GM23248 (cell line): Measurements from ENCODE around the gene TMEM150B. TPM values are rescaled to one million over a fixed set of nuclear protein-coding genes. Genes with fewer than 3 reads are reported as not detected.
A peak's percentile ranks its signal among the peaks of the same experiment; 100 is the strongest.

Source experiments
- DNase-seq: peaks from one replicate; pipeline ENCODE4 v3.0.0-alpha.2; 2015
- H2AFZ ChIP-seq: fragments of 200-600 bp; sonication (generic); 2 replicates; pipeline ENCODE4 v1.6.1; 2016; ENCODE audit warnings: antibody characterized with exemption
- H3F3A ChIP-seq: fragments of 200-600 bp; sonication (generic); 2 replicates; pipeline ENCODE4 v1.6.1; 2016; ENCODE audit warnings: mild to moderate bottlenecking, antibody characterized with exemption, mixed run types; ENCODE audit not compliant: insufficient read depth
- H3K27ac ChIP-seq: fragments of 200-600 bp; sonication (generic); 2 replicates; pipeline ENCODE4 v1.5.1; 2016; ENCODE audit warnings: mild to moderate bottlenecking
- H3K27me3 ChIP-seq: fragments of 200-600 bp; sonication (generic); replicated peaks from 2 replicates; pipeline ENCODE4 v1.6.1; 2016; ENCODE audit warnings: mild to moderate bottlenecking; ENCODE audit not compliant: insufficient read depth
- H3K36me3 ChIP-seq: fragments of 200-600 bp; sonication (generic); 2 replicates; pipeline ENCODE4 v1.6.1; 2016; ENCODE audit warnings: low read depth, mild to moderate bottlenecking
- H3K4me1 ChIP-seq: fragments of 200-600 bp; sonication (generic); 2 replicates; pipeline ENCODE4 v1.6.1; 2016; ENCODE audit warnings: mild to moderate bottlenecking; ENCODE audit not compliant: insufficient read depth
- H3K4me2 ChIP-seq: fragments of 200-600 bp; sonication (generic); one replicate; pipeline ENCODE4 v1.6.1; 2016; ENCODE audit warnings: mild to moderate bottlenecking; ENCODE audit not compliant: unreplicated experiment
- H3K4me3 ChIP-seq: fragments of 200-600 bp; sonication (generic); 2 replicates; pipeline ENCODE4 v1.5.1; 2016; ENCODE audit warnings: mild to moderate bottlenecking
- H3K79me2 ChIP-seq: fragments of 200-600 bp; sonication (generic); 2 replicates; pipeline ENCODE4 v1.6.1; 2016; ENCODE audit warnings: mild to moderate bottlenecking; ENCODE audit not compliant: insufficient read depth
- H3K9ac ChIP-seq: fragments of 200-600 bp; sonication (generic); 2 replicates; pipeline ENCODE4 v1.6.1; 2016; ENCODE audit warnings: mild to moderate bottlenecking
- H3K9me2 ChIP-seq: fragments of 200-600 bp; sonication (generic); 2 replicates; pipeline ENCODE4 v1.6.1; 2016; ENCODE audit warnings: mixed run types, mild to moderate bottlenecking, moderate library complexity; ENCODE audit not compliant: insufficient read depth
- H3K9me3 ChIP-seq: fragments of 200-600 bp; sonication (generic); one replicate; pipeline ENCODE4 v1.6.1; 2017; ENCODE audit warnings: low read depth
- H4K20me1 ChIP-seq: fragments of 200-600 bp; sonication (generic); 2 replicates; pipeline ENCODE4 v1.6.0; 2016; ENCODE audit not compliant: insufficient read depth
- EZH2 ChIP-seq: fragments of 200-600 bp; sonication (generic); IDR thresholded peaks from 2 replicates; pipeline ENCODE4 v1.6.1; 2018; ENCODE audit warnings: antibody characterized with exemption, mild to moderate bottlenecking; ENCODE audit not compliant: insufficient read depth, poor library complexity, severe bottlenecking
- EZH2phosphoT487 ChIP-seq: fragments of 200-600 bp; sonication (generic); IDR thresholded peaks from 2 replicates; pipeline ENCODE4 v1.6.1; 2018; ENCODE audit warnings: antibody characterized with exemption, moderate library complexity, mild to moderate bottlenecking, low read depth; ENCODE audit not compliant: insufficient read depth
- WGBS, 2 experiments: methylation state at CpG; one replicate each; pipeline ENCODE4 v1.1.6; 2015 to 2017; ENCODE audit warnings: low lambda C conversion rate in 2 of 2, low coverage in 1 of 2; ENCODE audit errors: missing lambda C conversion rate in 2 of 2; 5-methylcytosine and 5-hydroxymethylcytosine counted together
- in situ Hi-C: fragments of 300-500 bp; cut with MboI; formaldehyde crosslinking; loops from 2 replicates; pipeline ENCODE4 v1.15.0; 2020
- polyA plus RNA-seq: library from polyadenylated mRNA; unstranded; fragments of >200 nt; fragmentation: Nextera tagmentation; extraction: Ambion mirVana; gene quantifications from 2 replicates; pipeline ENCODE4 v1.2.1, GENCODE V29; 2016
- total RNA-seq: library from RNA; depleted of rRNA; stranded (reverse); fragments of >200 nt; shearing (Covaris generic); gene quantifications from 2 replicates; pipeline ENCODE4 v1.2.3, GENCODE V29; 2014

TMEM150B gene
- total and polyA plus RNA-seq, 2 experiments from 2014 or later: not detected

- Histone ChIP-seq H3K27ac (no peak overlapping the region), H4K20me1 (no peaks in the 10 kb centered on the region), H3K36me3 (no peaks in the 10 kb centered on the region), H3K4me2 (peak overlapping the region; percentile 97), H3F3A (no peaks in the 10 kb centered on the region), H3K4me1 (no peaks in the 10 kb centered on the region), H3K4me3 (peak overlapping the region; percentile 77), H2AFZ (0 out of 2 replicates have a peak overlapping the region, but pooled peaks have one; percentile 3), H3K9me3 (no peaks in the 10 kb centered on the region), H3K9me2 (no peaks in the 10 kb centered on the region), H3K27me3 (no peaks in the 10 kb centered on the region; the same call in 1 of the 2 replicates), H3K79me2 (peaks cover 8% of the 10 kb centered on the region; the same call in 1 of the 2 replicates), H3K9ac (peak overlapping the region; percentile 86)
- in situ Hi-C loops: no loop called here
- TF ChIP-seq EZH2: no peak
- no peak for TF ChIP-seq EZH2phosphoT487
- 14 to 15% methylated on average over 3 to 15 of the region's 15 CpGs for WGBS, 2 experiments
- DNase-seq: peak; percentile 84
Observed at GRCh38 chr19:55341171-55341588, 16.0 kb upstream of the TMEM150B start.

- H3K79me2 ChIP-seq: peaks cover 8% of the 10 kb centered on the region; the same call in 1 of the 2 replicates
- TF ChIP-seq EZH2: no peak
- TF ChIP-seq EZH2phosphoT487: no peak
- no peaks in the 10 kb centered on the region for H4K20me1 ChIP-seq
- H3K4me2 ChIP-seq: peak overlapping the region; percentile 97
- no peak overlapping the region for H3K27ac ChIP-seq
- no peaks in the 10 kb centered on the region for H3K9me2 ChIP-seq
- peak; percentile 53 for DNase-seq
- no peaks in the 10 kb centered on the region for H3K9me3 ChIP-seq
- H3K9ac ChIP-seq: peak overlapping the region; percentile 86
- H3K4me1 ChIP-seq: no peaks in the 10 kb centered on the region
- 1 to 4% methylated on average over 15 to 23 of the region's 24 CpGs for WGBS, 2 experiments
- H3K27me3 ChIP-seq: no peaks in the 10 kb centered on the region; the same call in 1 of the 2 replicates
- H2AFZ ChIP-seq: 0 out of 2 replicates have a peak overlapping the region, but pooled peaks have one; percentile 3
- in situ Hi-C loops: no loop called here
- no peaks in the 10 kb centered on the region for H3F3A ChIP-seq
- no peaks in the 10 kb centered on the region for H3K36me3 ChIP-seq
- peak overlapping the region; percentile 77 for H3K4me3 ChIP-seq
Observed at GRCh38 chr19:55340784-55341147, 15.6 kb upstream of the TMEM150B start.

GRCh38 chr19:55339889-55340783 lies 15.0 kb upstream of the TMEM150B start:
- H4K20me1 ChIP-seq: no peaks in the 10 kb centered on the region

GRCh38 chr19:55339105-55339888 lies 14.2 kb upstream of the TMEM150B start, which contains the start of gene KMT5C:
TSS of gene KMT5C (plus strand) at chr19:55339876. CDS start at chr19:55341937, 2,061 bp downstream.
- H3K79me2 ChIP-seq: peaks cover 8% of the 10 kb centered on the region; the same call in 1 of the 2 replicates
- DNase-seq: peak; percentile 100

More at GRCh38 chr19:55339889-55340783, 15.0 kb upstream of the TMEM150B start:
- H3K4me1 ChIP-seq: no peaks in the 10 kb centered on the region
- peaks cover 8% of the 10 kb centered on the region; the same call in 1 of the 2 replicates for H3K79me2 ChIP-seq
- DNase-seq: no peak
- H3K36me3 ChIP-seq: no peaks in the 10 kb centered on the region
- peak overlapping the region; percentile 50 for H3K27ac ChIP-seq
- H3K4me2 ChIP-seq: peak overlapping the region; percentile 97
- H3K9ac ChIP-seq: peak overlapping the region; percentile 86
- no peaks in the 10 kb centered on the region for H3K9me2 ChIP-seq
- 2 to 3% methylated on average over 6 to 36 of the region's 44 CpGs for WGBS, 2 experiments
- no peaks in the 10 kb centered on the region for H3K9me3 ChIP-seq
- TF ChIP-seq EZH2phosphoT487: no peak
- no peak for TF ChIP-seq EZH2
- H3F3A ChIP-seq: no peaks in the 10 kb centered on the region
- no peaks in the 10 kb centered on the region; the same call in 1 of the 2 replicates for H3K27me3 ChIP-seq
- no peak overlapping the region for H2AFZ ChIP-seq
- H3K4me3 ChIP-seq: peak overlapping the region; percentile 77
- in situ Hi-C loops: no loop called here

More at GRCh38 chr19:55339105-55339888, 14.2 kb upstream of the TMEM150B start, which contains the start of gene KMT5C:
- peak within 1 kb of the TSS; percentile 93 for H3K9ac ChIP-seq
- 1% methylated on average over 56 to 63 of the region's 63 CpGs for WGBS, 2 experiments
- no peaks in the 10 kb centered on the region for H4K20me1 ChIP-seq
- no peaks in the 10 kb centered on the region for H3F3A ChIP-seq
- in situ Hi-C loops: no loop called here
- no peaks in the 10 kb centered on the region for H3K4me1 ChIP-seq
- no peaks in the 10 kb centered on the region for H3K36me3 ChIP-seq
- H2AFZ ChIP-seq: peak within 1 kb of the TSS; percentile 88
- H3K4me3 ChIP-seq: peak within 1 kb of the TSS; percentile 77
- H3K4me2 ChIP-seq: peak within 1 kb of the TSS; percentile 97
- H3K9me2 ChIP-seq: no peaks in the 10 kb centered on the region
- no peak for TF ChIP-seq EZH2phosphoT487
- TF ChIP-seq EZH2: no peak
- H3K9me3 ChIP-seq: no peaks in the 10 kb centered on the region
- no peaks in the 10 kb centered on the region; the same call in 1 of the 2 replicates for H3K27me3 ChIP-seq
- H3K27ac ChIP-seq: peak within 1 kb of the TSS; percentile 95
